ENCODE results near the gene GALNS. TPM values are rescaled to one million over a fixed set of nuclear protein-coding genes. Genes with fewer than 3 reads are reported as not detected.
A peak's percentile ranks its signal among the peaks of the same experiment; 100 is the strongest.

GALNS gene
- total and polyA plus RNA-seq, 2 of the 4 experiments (the other 2 are of a cell fraction): 7.2 to 32.5 TPM

- Histone ChIP-seq H2BK120ac (ENCODE audit: low read depth, low read length) (no peak overlapping the region), H3K27ac (ENCODE audit: insufficient read depth, low read length) (no peak overlapping the region), H3K4me1 (ENCODE audit: control insufficient read depth, insufficient read depth, low read length) (peaks cover 6% of the 10 kb centered on the region), H2AFZ (replicated peaks; ENCODE audit: low read length, poor library complexity) (peak overlapping the region; percentile 2), H3K4ac (ENCODE audit: low read depth, low read length) (no peak overlapping the region), H3K36me3 (ENCODE audit: control insufficient read depth, insufficient read depth, low read length) (no peaks in the 10 kb centered on the region), H2BK20ac (ENCODE audit: low read depth, low read length) (no peak overlapping the region), H4K20me1 (ENCODE audit: insufficient read depth, low read length) (no peaks in the 10 kb centered on the region; the same call in 1 of the 2 replicates), H2BK15ac (ENCODE audit: low read depth, low read length) (no peak overlapping the region), H2BK5ac (ENCODE audit: low read depth, low read length, poor library complexity, severe bottlenecking) (no peak overlapping the region), H2AK9ac (replicated peaks; ENCODE audit: low read depth, low read length, poor library complexity) (no peak overlapping the region), H3K23ac (ENCODE audit: low read depth, low read length) (no peak overlapping the region), H3K79me1 (ENCODE audit: low read depth in 1 of 2, low read length in 2 of 2) (no peaks in the 10 kb centered on the region), H3K4me2 (ENCODE audit: low read depth, low read length) (no peak overlapping the region), H3K18ac (ENCODE audit: low read depth, low read length) (no peak overlapping the region), H4K8ac (ENCODE audit: low read depth in 2 of 2, low read length in 2 of 2) (no peak overlapping the region), H2AK5ac (ENCODE audit: low read depth, low read length) (no peak overlapping the region), H4K91ac (ENCODE audit: insufficient read depth, low read depth, low read length) (no peak overlapping the region), H3K4me3 (ENCODE audit: insufficient read depth, low read depth, low read length) (no peak overlapping the region), H3K14ac (replicated peaks; ENCODE audit: low read depth, low read length) (no peak overlapping the region), H3K9me3 (ENCODE audit: control insufficient read depth, insufficient read depth, low read length) (no peaks in the 10 kb centered on the region), H4K5ac (ENCODE audit: low read depth, low read length) (no peak overlapping the region), H3K56ac (ENCODE audit: extremely low read depth, insufficient read depth, low read length) (no peak overlapping the region), H3K9ac (ENCODE audit: low read depth, low read length) (no peak overlapping the region), H3K9me1 (ENCODE audit: insufficient read depth, low read length) (0 out of 2 replicates have a peak, but pooled peaks cover 3% of the 10 kb centered on the region), H3K27me3 (ENCODE audit: control insufficient read depth, insufficient read depth, low read length) (peaks cover 2% of the 10 kb centered on the region; the same call in 1 of the 2 replicates)
- in situ Hi-C loops (cut with MboI; ENCODE audit: low sequenced_read_pairs) (no loop called here), dilution Hi-C loops (cut with HindIII; ENCODE audit: low sequenced_read_pairs, unreplicated experiment) (no loop called here), intact Hi-C loops (cut with micrococcal nuclease) (no loop called here)
- 65% methylated on average over 22 of the region's 35 CpGs; no CpG with 5 or more reads in 1 of the 2 experiments for WGBS, 2 experiments (ENCODE audit: extremely low coverage in 2 of 2, insufficient read length in 1 of 2)
- TF ChIP-seq FOS (IDR thresholded peaks at IDR 0.05; ENCODE audit: low read depth, low read length): no peak
- no peak for TF ChIP-seq CEBPB (IDR thresholded peaks at IDR 0.05; ENCODE audit: low read depth, low read length)
- no peak for TF ChIP-seq RFX5 (IDR thresholded peaks at IDR 0.05; ENCODE audit: low read depth, low read length)
- TF ChIP-seq CTCF (conservative IDR thresholded peaks at IDR 0.05; ENCODE audit: low read depth, low read length): no peak
- TF ChIP-seq USF2 (IDR thresholded peaks at IDR 0.05; ENCODE audit: low read depth, low read length): no peak
- no peak for TF ChIP-seq MAFK (IDR thresholded peaks at IDR 0.05; ENCODE audit: low read depth, low read length)
- no peak for TF ChIP-seq NFE2L2 (IDR thresholded peaks at IDR 0.05; ENCODE audit: low read depth, low read length)
- TF ChIP-seq ELK1 (IDR thresholded peaks at IDR 0.05; ENCODE audit: borderline replicate concordance, low read depth, low read length): no peak
- no peak for DNase-seq
- BruUV-seq (replicated peaks): no TSS peak
- ATAC-seq (ENCODE audit: low read depth): no peak
- ChIA-PET CTCF (no interaction called here), POLR2A (ENCODE audit: unreplicated experiment) (no interaction called here)
Observed at GRCh38 chr16:88793251-88793954, 63.3 kb downstream of the GALNS start.

Data from IMR-90 (cell line).